Endothelial cell of umbilical vein (primary cell): ENCODE results near the gene SRGN. TPM values are rescaled to one million over a fixed set of nuclear protein-coding genes. Genes with fewer than 3 reads are reported as not detected.

ENCODE experiments used
- BruUV-seq: library from RNA; stranded (reverse); fragments of 400-500 nt; replicated peaks from 2 replicates; lab custom pipeline; 2021; lab: Mats Ljungman, UMichigan
- CTCF ChIA-PET: fragments of 300-600, 350-600 bp; sonication (Branson Sonifier 250); formaldehyde crosslinking; loops from one replicate; lab custom pipeline; 2021; ENCODE audit warnings: antibody characterized with exemption, inconsistent platforms; lab: Charles Lee
- POLR2A ChIA-PET: fragments of 300-600, 350-600 bp; sonication (Branson Sonifier 250); formaldehyde crosslinking; loops from one replicate; lab custom pipeline; 2021; ENCODE audit warnings: antibody characterized with exemption, inconsistent platforms; lab: Charles Lee
- DNase-seq: peaks from one replicate; pipeline ENCODE4 v3.0.0-alpha.2; 2011; ENCODE audit warnings: low read depth, low spot score
- FAIRE-seq: peaks from 2 replicates; lab custom pipeline; 2011; peaks lifted over from hg19 to GRCh38; lab: Jason Lieb, UNC
- H2AFZ ChIP-seq: 2 replicates; pipeline ENCODE4 v1.6.0; 2012; ENCODE audit warnings: low read depth, low read length, control low read depth, inconsistent platforms
- H3K27ac ChIP-seq: 2 replicates; pipeline ENCODE4 v1.5.1; 2011; ENCODE audit warnings: low read depth, mild to moderate bottlenecking, control low read depth, low read length, moderate library complexity; ENCODE audit not compliant: insufficient read depth
- H3K27me3 ChIP-seq, 2 experiments: 2 replicates each; pipeline versions ENCODE4 v1.6.0 to v1.6.1; 2011; ENCODE audit warnings: low read length in 2 of 2, mixed read lengths in 1 of 2; ENCODE audit not compliant: control insufficient read depth in 2 of 2, insufficient read depth in 2 of 2
- H3K36me3 ChIP-seq, 2 experiments: 2 replicates in 1 of 2; 3 replicates in 1 of 2; pipeline ENCODE4 v1.5.1; 2011; ENCODE audit warnings: low read length in 2 of 2, mild to moderate bottlenecking in 1 of 2, moderate library complexity in 1 of 2; ENCODE audit not compliant: control insufficient read depth in 2 of 2, insufficient read depth in 2 of 2; ENCODE audit errors: extremely low read depth in 1 of 2
- H3K4me1 ChIP-seq: 3 replicates; pipeline ENCODE4 v1.5.1; 2011; ENCODE audit warnings: mild to moderate bottlenecking, low read length; ENCODE audit not compliant: control insufficient read depth, insufficient read depth; ENCODE audit errors: extremely low read depth
- H3K4me2 ChIP-seq: 2 replicates; pipeline ENCODE4 v1.6.1; 2011; ENCODE audit warnings: low read length, control low read depth, mixed read lengths; ENCODE audit not compliant: insufficient read depth
- H3K4me3 ChIP-seq, 3 experiments: fragments of 200-600 bp in 1 of 3; sonication (generic), shearing (Covaris generic) in 1 of 3; replicated peaks in 1 of 3; 2 replicates each; pipeline ENCODE4 v1.5.1; 2011 to 2016; ENCODE audit warnings: control low read depth in 3 of 3, low read length in 3 of 3, mild to moderate bottlenecking in 2 of 3, inconsistent platforms in 1 of 3, low read depth in 1 of 3, moderate library complexity in 1 of 3; ENCODE audit not compliant: insufficient read depth in 1 of 3
- H3K79me2 ChIP-seq: 2 replicates; pipeline ENCODE4 v1.6.0; 2012; ENCODE audit warnings: low read length, inconsistent platforms; ENCODE audit not compliant: control insufficient read depth, insufficient read depth
- H3K9ac ChIP-seq: replicated peaks from 2 replicates; pipeline ENCODE3; 2011; ENCODE audit warnings: low read length, control low read depth; ENCODE audit not compliant: insufficient read depth; ENCODE audit errors: extremely low read depth
- H3K9me1 ChIP-seq: replicated peaks from 3 replicates; pipeline ENCODE4 v1.6.0; 2011; ENCODE audit warnings: mild to moderate bottlenecking, low read length; ENCODE audit not compliant: control insufficient read depth, insufficient read depth; ENCODE audit errors: extremely low read depth
- H3K9me3 ChIP-seq: replicated peaks from 2 replicates; pipeline ENCODE4 v1.5.1; 2012; ENCODE audit warnings: low read length, inconsistent platforms; ENCODE audit not compliant: control insufficient read depth, insufficient read depth
- H4K20me1 ChIP-seq: replicated peaks from 2 replicates; pipeline ENCODE3; 2011; ENCODE audit warnings: mild to moderate bottlenecking, low read length; ENCODE audit not compliant: control insufficient read depth, insufficient read depth; ENCODE audit errors: extremely low read depth
- CTCF ChIP-seq, 2 donors: IDR thresholded peaks; 1 replicate in 1 of 2; 2 replicates in 1 of 2; pipeline ENCODE4 v1.5.1; 2011; ENCODE audit warnings: low read length in 2 of 2, mild to moderate bottlenecking in 2 of 2, moderate library complexity in 2 of 2, control low read depth in 1 of 2, inconsistent platforms in 1 of 2, low read depth in 1 of 2; ENCODE audit not compliant: insufficient read depth in 1 of 2; ENCODE audit errors: extremely low read depth in 1 of 2
- EZH2 ChIP-seq: IDR thresholded peaks from 2 replicates; pipeline ENCODE4 v1.6.1; 2012; ENCODE audit warnings: borderline replicate concordance, low read depth, mild to moderate bottlenecking, moderate library complexity, low read length, inconsistent platforms; ENCODE audit not compliant: severe bottlenecking
- FOS ChIP-seq: IDR thresholded peaks from 2 replicates; pipeline ENCODE4 v1.6.1; 2011; ENCODE audit warnings: mild to moderate bottlenecking, low read length, moderate library complexity, borderline replicate concordance; ENCODE audit not compliant: insufficient read depth
- GATA2 ChIP-seq: IDR thresholded peaks from 2 replicates; pipeline ENCODE4 v1.7.0; 2011; ENCODE audit warnings: low read depth, mild to moderate bottlenecking, moderate library complexity, mixed read lengths, low read length; ENCODE audit not compliant: insufficient read length, insufficient read depth
- JUN ChIP-seq: IDR thresholded peaks from 2 replicates; pipeline ENCODE4 v1.6.1; 2011; ENCODE audit warnings: borderline replicate concordance, low read depth; ENCODE audit not compliant: insufficient read length, insufficient read depth
- MAX ChIP-seq: IDR thresholded peaks from 2 replicates; pipeline ENCODE4 v1.6.1; 2011; ENCODE audit not compliant: insufficient read depth, insufficient read length
- MYC ChIP-seq: IDR thresholded peaks from one replicate; pipeline ENCODE4 v1.6.1; 2011; ENCODE audit warnings: mild to moderate bottlenecking, low read depth, low read length
- POLR2A ChIP-seq: IDR thresholded peaks from 2 replicates; pipeline ENCODE4 v1.6.1; 2012; ENCODE audit warnings: low read depth, mild to moderate bottlenecking, control low read depth, low read length
- POLR2AphosphoS5 ChIP-seq: IDR thresholded peaks from 2 replicates; pipeline ENCODE4 v1.6.1; 2012; ENCODE audit warnings: low read depth, mild to moderate bottlenecking, control low read depth, low read length, moderate library complexity; ENCODE audit not compliant: insufficient read depth
- dilution Hi-C: fragments of 300-500 bp; cut with MboI; formaldehyde crosslinking; loops from one replicate; pipeline ENCODE4 v1.15.0; 2019; ENCODE audit warnings: low sequenced_read_pairs; ENCODE audit not compliant: extremely low pct_ligation_motif_present
- intact Hi-C: fragments of 100-400 bp; cut with micrococcal nuclease; formaldehyde crosslinking; loops from one replicate; pipeline ENCODE4 v1.10.0; 2022
- polyA plus RNA-seq, 4 experiments: library from polyadenylated mRNA; depleted of rRNA in 3 of 4; stranded (reverse) in 3 of 4; unstranded in 1 of 4; fragments of >200 nt; gene quantifications; 2 replicates each; pipeline versions ENCODE4 v1.2.1 to v1.2.3, GENCODE V29; 2011 to 2012; ENCODE audit warnings: missing spikeins in 1 of 4
- total RNA-seq: library from RNA; stranded (reverse); gene quantifications from 2 replicates; pipeline ENCODE4 v1.2.3, GENCODE V29; 2021

Gene SRGN
- total and polyA plus RNA-seq, 2 donors (not counting 3 experiments of a cell fraction or from before 2014, with no cell fraction given), result 384 to 450 TPM

GRCh38 chr10:69119896-69120295, 32.0 kb downstream of the SRGN start:
- Histone ChIP-seq H3K4me2 (no peak overlapping the region), H3K4me1 (peaks cover 5% of the 10 kb centered on the region), H3K27me3 (no peaks in the 10 kb centered on the region), H3K36me3 (no peaks in the 10 kb centered on the region), H2AFZ (no peak overlapping the region), H4K20me1 (no peaks in the 10 kb centered on the region), H3K9me1 (no peaks in the 10 kb centered on the region), H3K27ac (no peak overlapping the region), H3K79me2 (peaks cover 7% of the 10 kb centered on the region), H3K4me3 (no peak overlapping the region), H3K9ac (no peak overlapping the region), H3K9me3 (no peaks in the 10 kb centered on the region)
- POLR2A ChIA-PET, result no interaction called here
- CTCF ChIA-PET, result no interaction called here
- no peak for DNase-seq
- dilution Hi-C loops (no loop called here), intact Hi-C loops (loop anchor here (5.0 kb wide), 1 partner anchor 292 kb away; no protein-coding TSS in a partner anchor)
- no peak for FAIRE-seq
- BruUV-seq, result no TSS peak
- TF ChIP-seq POLR2A (no peak), JUN (no peak), EZH2 (no peak), MAX (no peak), MYC (no peak), CTCF (IDR thresholded peaks at IDR 0.05; ENCODE audit: extremely low read depth in 1 of 2, insufficient read depth in 1 of 2, low read depth in 1 of 2, low read length in 2 of 2) (no peak), FOS (no peak), POLR2AphosphoS5 (no peak), GATA2 (no peak)
